Erythroblast (primary cell): ENCODE results near the gene SH2D3A.

ENCODE experiments used
- GATA1 ChIP-seq: IDR thresholded peaks from 2 replicates; pipeline ENCODE4 v1.6.1; 2011; ENCODE audit warnings: low read depth, mild to moderate bottlenecking, control low read depth, low read length, moderate library complexity
- POLR2A ChIP-seq: IDR thresholded peaks from 2 replicates; pipeline ENCODE4 v1.6.1; 2011; ENCODE audit warnings: mild to moderate bottlenecking, low read length

GRCh38 chr19:6803036-6803404 lies 35.8 kb upstream of the SH2D3A start:
- no peak for TF ChIP-seq POLR2A
- no peak for TF ChIP-seq GATA1
